22Rv1 (cell line): ENCODE data around the gene CES2.

ENCODE experiments used
- ZFX ChIP-seq: fragments of 450-650 bp; IDR thresholded peaks from 2 replicates; pipeline ENCODE4 v1.6.1; 2017; ENCODE audit warnings: antibody characterized with exemption, borderline replicate concordance
- TF ChIP-seq, protein P1 (sequence below): fragments of 450-650 bp; IDR thresholded peaks from 2 replicates; pipeline ENCODE4 v1.5.1; 2017; ENCODE audit warnings: mild to moderate bottlenecking

GRCh38 chr16:66904846-66905632 lies 30.3 kb upstream of the CES2 start:
- TF ChIP-seq, protein P1, sequence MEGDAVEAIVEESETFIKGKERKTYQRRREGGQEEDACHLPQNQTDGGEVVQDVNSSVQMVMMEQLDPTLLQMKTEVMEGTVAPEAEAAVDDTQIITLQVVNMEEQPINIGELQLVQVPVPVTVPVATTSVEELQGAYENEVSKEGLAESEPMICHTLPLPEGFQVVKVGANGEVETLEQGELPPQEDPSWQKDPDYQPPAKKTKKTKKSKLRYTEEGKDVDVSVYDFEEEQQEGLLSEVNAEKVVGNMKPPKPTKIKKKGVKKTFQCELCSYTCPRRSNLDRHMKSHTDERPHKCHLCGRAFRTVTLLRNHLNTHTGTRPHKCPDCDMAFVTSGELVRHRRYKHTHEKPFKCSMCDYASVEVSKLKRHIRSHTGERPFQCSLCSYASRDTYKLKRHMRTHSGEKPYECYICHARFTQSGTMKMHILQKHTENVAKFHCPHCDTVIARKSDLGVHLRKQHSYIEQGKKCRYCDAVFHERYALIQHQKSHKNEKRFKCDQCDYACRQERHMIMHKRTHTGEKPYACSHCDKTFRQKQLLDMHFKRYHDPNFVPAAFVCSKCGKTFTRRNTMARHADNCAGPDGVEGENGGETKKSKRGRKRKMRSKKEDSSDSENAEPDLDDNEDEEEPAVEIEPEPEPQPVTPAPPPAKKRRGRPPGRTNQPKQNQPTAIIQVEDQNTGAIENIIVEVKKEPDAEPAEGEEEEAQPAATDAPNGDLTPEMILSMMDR: no peak
- TF ChIP-seq ZFX: no peak
